Retinal pigment epithelial cell (primary cell): ENCODE measurements around the gene TDRD5.

Experiments used
- DNase-seq: peaks from one replicate; pipeline ENCODE4 v3.0.0-alpha.2; 2010; ENCODE audit warnings: low read depth
- H3K4me3 ChIP-seq: 2 replicates; pipeline ENCODE4 v1.5.1; 2011; ENCODE audit warnings: mild to moderate bottlenecking, low read length, control low read depth, moderate library complexity
- CTCF ChIP-seq: conservative IDR thresholded peaks from 2 replicates; pipeline ENCODE4 v1.5.1; 2011; ENCODE audit warnings: low read depth, low read length, control low read depth, inconsistent platforms

TDRD5 gene

GRCh38 chr1:179586107-179586823, 5.4 kb upstream of the TDRD5 start:
- DNase-seq: no peak
- TF ChIP-seq CTCF: peak; percentile 62
- H3K4me3 ChIP-seq: peak overlapping the region; percentile 36

DNA sequence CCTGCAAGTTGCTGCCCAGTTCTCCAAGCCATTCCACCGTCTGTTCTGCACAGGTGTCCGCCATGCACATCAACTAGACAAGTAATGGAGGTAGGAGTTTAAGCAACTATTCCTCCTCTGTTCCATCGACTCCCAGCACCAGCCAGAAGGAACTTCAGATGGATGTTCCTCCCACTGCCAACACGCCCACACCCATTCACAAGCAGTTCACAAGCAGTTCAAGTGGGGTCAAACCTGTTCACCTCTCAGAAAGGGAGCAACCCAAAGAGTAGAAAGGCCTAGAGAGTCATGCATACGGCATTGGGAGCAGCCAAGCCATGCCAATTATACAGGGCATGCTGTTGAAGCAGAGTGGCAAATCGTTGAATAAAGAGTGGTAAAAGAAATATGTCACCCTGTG, 4.3 kb upstream of the TDRD5 start:
- TF ChIP-seq CTCF: no peak
- no peak overlapping the region for H3K4me3 ChIP-seq
- DNase-seq: no peak

DNA sequence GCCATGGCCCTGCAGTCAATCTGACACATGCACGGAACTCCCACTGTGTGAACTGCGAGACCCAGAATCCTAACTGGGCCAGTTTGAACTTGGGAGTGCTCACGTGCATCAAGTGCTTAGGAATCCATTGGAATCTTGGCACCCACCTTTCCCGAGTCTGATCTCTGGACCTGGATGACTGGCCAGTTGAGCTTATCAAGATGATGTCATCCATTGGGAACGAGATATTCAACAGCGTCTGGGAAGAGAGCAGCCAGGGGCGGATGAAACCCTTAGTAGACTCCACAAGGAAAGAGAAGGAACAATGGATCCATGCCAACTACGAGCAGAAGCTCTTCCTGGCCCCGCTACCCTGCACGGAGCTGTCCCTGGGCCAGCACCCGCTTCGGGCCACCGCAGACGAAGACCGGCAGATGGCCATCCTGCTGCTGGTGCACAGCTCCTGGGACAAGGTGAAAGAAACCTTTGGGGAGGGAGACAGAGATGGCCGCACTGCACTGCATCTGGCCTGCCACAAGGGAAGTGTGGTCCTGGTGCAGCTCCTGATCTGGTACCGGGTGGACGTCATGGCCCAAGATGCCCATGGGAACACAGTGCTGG, 3.1 kb upstream of the TDRD5 start:
- DNase-seq: no peak
- H3K4me3 ChIP-seq: no peak overlapping the region
- TF ChIP-seq CTCF: no peak

- no peak for DNase-seq
- no peak overlapping the region for H3K4me3 ChIP-seq
- no peak for TF ChIP-seq CTCF
Measured at GRCh38 chr1:179589509-179589908, 2.1 kb upstream of the TDRD5 start.

- no peak overlapping the region for H3K4me3 ChIP-seq
- no peak for DNase-seq
- TF ChIP-seq CTCF: no peak
Measured at GRCh38 chr1:179590671-179591070, 961 bp upstream of the TDRD5 start.

DNA sequence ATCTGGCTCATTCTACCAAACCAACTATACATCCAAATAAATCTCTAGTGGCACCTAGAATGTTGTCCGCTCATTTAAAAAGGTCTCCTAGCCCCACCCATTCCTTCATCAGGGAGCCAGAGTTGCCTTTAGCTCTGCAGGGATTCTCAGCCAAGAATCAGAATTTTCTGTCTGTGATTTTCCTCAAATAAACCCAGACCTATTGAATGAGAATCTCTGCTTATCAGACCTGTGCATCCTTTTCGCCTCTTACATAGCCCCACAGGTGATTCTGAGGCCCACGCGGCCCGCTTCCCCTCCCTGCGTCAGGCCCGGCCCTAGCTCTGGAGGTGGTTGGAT, 410 bp upstream of the TDRD5 start:
- DNase-seq: no peak
- TF ChIP-seq CTCF: no peak
- H3K4me3 ChIP-seq: peak overlapping the region; percentile 20

GRCh38 chr1:179598631-179599030, 7.0 kb downstream of the TDRD5 start:
- H3K4me3 ChIP-seq: no peak overlapping the region
- DNase-seq: no peak
- no peak for TF ChIP-seq CTCF
